SH-SY5Y (cell line): ENCODE measurements around the gene STAT4.

Source experiments
- GATA2 ChIP-seq: IDR thresholded peaks from 2 replicates; pipeline ENCODE4 v1.6.1; 2011; ENCODE audit warnings: mild to moderate bottlenecking, low read depth, low read length
- GATA3 ChIP-seq: IDR thresholded peaks from 2 replicates; pipeline ENCODE4 v1.6.1; 2011; ENCODE audit warnings: low read depth, mild to moderate bottlenecking, low read length, moderate library complexity

DNA sequence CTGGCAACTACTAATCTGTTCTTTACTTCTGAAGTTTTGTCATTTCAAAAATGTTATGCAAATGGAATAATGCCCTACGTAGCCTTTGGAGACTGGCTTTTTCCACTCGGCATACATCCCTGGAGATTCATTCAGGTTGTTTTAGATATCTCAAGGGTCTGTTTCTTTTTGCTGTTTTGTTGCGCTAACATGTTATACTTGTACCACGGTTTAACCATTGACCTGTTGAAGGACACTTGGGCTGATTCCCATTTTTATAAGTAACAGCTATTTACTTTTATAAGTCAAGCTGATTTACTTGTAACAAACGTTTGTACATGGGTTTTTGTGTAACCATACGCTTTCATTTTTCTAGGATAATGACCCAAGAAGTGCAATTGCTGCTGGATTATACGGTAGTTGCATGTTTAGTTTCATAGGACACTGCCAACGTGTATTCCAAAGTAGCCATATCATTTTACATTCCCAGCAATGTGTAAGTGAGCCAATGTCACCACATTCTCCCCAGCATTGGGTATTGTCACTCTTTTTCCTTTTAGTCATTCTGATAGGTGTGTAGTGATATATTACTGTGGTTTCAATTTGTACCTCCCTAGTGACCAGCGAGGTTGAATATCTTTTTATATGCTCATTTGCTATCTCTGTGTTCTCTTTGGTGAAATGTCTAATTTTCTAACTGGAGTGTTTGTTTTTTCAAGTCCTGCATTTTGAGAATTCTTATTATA lies 36.5 kb upstream of the STAT4 start:
- no peak for TF ChIP-seq GATA2
- no peak for TF ChIP-seq GATA3
